HepG2 (cell line): Measurements from ENCODE around the gene KLHDC1. TPM values are rescaled to one million over a fixed set of nuclear protein-coding genes. Genes with fewer than 3 reads are reported as not detected.

Source experiments
- BCL3 ChIP-seq: sonication (generic); formaldehyde crosslinking; IDR thresholded peaks from 2 replicates; pipeline ENCODE4 v1.5.1; 2020; ENCODE audit warnings: mild to moderate bottlenecking, missing genetic modification reagents, moderate library complexity
- CCDC6 ChIP-seq: sonication (generic); formaldehyde crosslinking; IDR thresholded peaks from 2 replicates; pipeline ENCODE4 v1.8.1; 2022; ENCODE audit warnings: mild to moderate bottlenecking, missing genetic modification reagents, moderate library complexity
- HNRNPH1 ChIP-seq: fragments of 200-400 bp; formaldehyde crosslinking; optimal IDR thresholded peaks from 2 replicates; pipeline ENCODE3; 2017; ENCODE audit warnings: mild to moderate bottlenecking, low read depth, low read length
- NFIB ChIP-seq: sonication (generic); formaldehyde crosslinking; IDR thresholded peaks from 2 replicates; pipeline ENCODE4 v1.9.0; 2021; ENCODE audit warnings: missing genetic modification reagents, mild to moderate bottlenecking, borderline replicate concordance
- PRDM4 ChIP-seq: sonication (generic); formaldehyde crosslinking; IDR thresholded peaks from 2 replicates; pipeline ENCODE4 v1.9.0; 2021; ENCODE audit warnings: missing genetic modification reagents, borderline replicate concordance
- YY1 ChIP-seq: IDR thresholded peaks from 2 replicates; pipeline ENCODE4 v1.6.1; 2011; ENCODE audit warnings: low read length, low read depth, moderate library complexity, mild to moderate bottlenecking; ENCODE audit not compliant: insufficient read depth, insufficient replicate concordance
- ZFP36L2 ChIP-seq: sonication (generic); formaldehyde crosslinking; IDR thresholded peaks from 2 replicates; pipeline ENCODE4 v1.4.0; 2020; ENCODE audit warnings: missing genetic modification reagents
- ZNF232 ChIP-seq: sonication (generic); formaldehyde crosslinking; IDR thresholded peaks from 2 replicates; pipeline ENCODE4 v1.4.0; 2020; ENCODE audit warnings: missing genetic modification reagents, borderline replicate concordance
- ZNF263 ChIP-seq: sonication (generic); formaldehyde crosslinking; IDR thresholded peaks from 2 replicates; pipeline ENCODE4 v1.4.0; 2020; ENCODE audit warnings: missing genetic modification reagents
- ZNF296 ChIP-seq: sonication (generic); formaldehyde crosslinking; conservative IDR thresholded peaks from 2 replicates; pipeline ENCODE4 v1.5.0; 2020; ENCODE audit warnings: mild to moderate bottlenecking, missing genetic modification reagents
- ZNF337 ChIP-seq: sonication (generic); formaldehyde crosslinking; IDR thresholded peaks from 2 replicates; pipeline ENCODE4 v1.5.1; 2020; ENCODE audit warnings: missing genetic modification reagents, low read depth, mild to moderate bottlenecking, borderline replicate concordance
- ZNF550 ChIP-seq: sonication (generic); formaldehyde crosslinking; IDR thresholded peaks from 2 replicates; pipeline ENCODE4 v1.4.0; 2020; ENCODE audit warnings: mild to moderate bottlenecking, missing genetic modification reagents, borderline replicate concordance
- ZNF670 ChIP-seq: sonication (generic); formaldehyde crosslinking; IDR thresholded peaks from 2 replicates; pipeline ENCODE4 v1.8.0; 2022; ENCODE audit warnings: mild to moderate bottlenecking, missing genetic modification reagents, borderline replicate concordance
- ZNF776 ChIP-seq: sonication (generic); formaldehyde crosslinking; IDR thresholded peaks from 2 replicates; pipeline ENCODE4 v1.4.0; 2020; ENCODE audit warnings: mild to moderate bottlenecking, missing genetic modification reagents
- ZSCAN25 ChIP-seq: sonication (generic); formaldehyde crosslinking; IDR thresholded peaks from 2 replicates; pipeline ENCODE4 v1.8.0; 2022; ENCODE audit warnings: mild to moderate bottlenecking, missing genetic modification reagents
- polyA plus RNA-seq, 8 experiments: library from polyadenylated mRNA; depleted of rRNA in 3 of 8; stranded (reverse) in 7 of 8; unstranded in 1 of 8; fragments of >200 nt; fragmentation: Illumina TruSeq in 4 of 8; extraction: Trizol in 4 of 8; gene quantifications; 2 replicates each; pipeline versions ENCODE4 v1.2.1 to v1.2.3, GENCODE V29; 2011 to 2016; ENCODE audit warnings: low read depth in 4 of 8, missing spikeins in 1 of 8, mixed read lengths in 1 of 8; ENCODE audit not compliant: insufficient read depth in 1 of 8
- total RNA-seq, 5 experiments: library from RNA; depleted of rRNA; stranded (reverse); fragments of >200 nt; fragmentation: Illumina TruSeq; extraction: Trizol; gene quantifications; 2 replicates each; pipeline ENCODE4 v1.2.3, GENCODE V29; 2016; ENCODE audit warnings: low read depth in 1 of 5
- TF ChIP-seq, protein P1 (sequence below): fragments of 450-650 bp; IDR thresholded peaks from 2 replicates; pipeline ENCODE4 v1.6.1; 2017; ENCODE audit warnings: mild to moderate bottlenecking
- TF ChIP-seq, protein P2 (sequence below): sonication (generic); formaldehyde crosslinking; IDR thresholded peaks from 2 replicates; pipeline ENCODE4 v1.4.0; 2020; ENCODE audit warnings: mild to moderate bottlenecking, low read depth, missing genetic modification reagents
- TF ChIP-seq, protein P3 (sequence below): sonication (generic); formaldehyde crosslinking; IDR thresholded peaks from 2 replicates; pipeline ENCODE4 v1.8.0; 2022; ENCODE audit warnings: low read depth, missing genetic modification reagents

The KLHDC1 gene
- total and polyA plus RNA-seq, 2 of the 13 experiments (the other 11 are each of a cell fraction or from before 2014, with no cell fraction given) = 0.11 TPM; not detected in 1

DNA sequence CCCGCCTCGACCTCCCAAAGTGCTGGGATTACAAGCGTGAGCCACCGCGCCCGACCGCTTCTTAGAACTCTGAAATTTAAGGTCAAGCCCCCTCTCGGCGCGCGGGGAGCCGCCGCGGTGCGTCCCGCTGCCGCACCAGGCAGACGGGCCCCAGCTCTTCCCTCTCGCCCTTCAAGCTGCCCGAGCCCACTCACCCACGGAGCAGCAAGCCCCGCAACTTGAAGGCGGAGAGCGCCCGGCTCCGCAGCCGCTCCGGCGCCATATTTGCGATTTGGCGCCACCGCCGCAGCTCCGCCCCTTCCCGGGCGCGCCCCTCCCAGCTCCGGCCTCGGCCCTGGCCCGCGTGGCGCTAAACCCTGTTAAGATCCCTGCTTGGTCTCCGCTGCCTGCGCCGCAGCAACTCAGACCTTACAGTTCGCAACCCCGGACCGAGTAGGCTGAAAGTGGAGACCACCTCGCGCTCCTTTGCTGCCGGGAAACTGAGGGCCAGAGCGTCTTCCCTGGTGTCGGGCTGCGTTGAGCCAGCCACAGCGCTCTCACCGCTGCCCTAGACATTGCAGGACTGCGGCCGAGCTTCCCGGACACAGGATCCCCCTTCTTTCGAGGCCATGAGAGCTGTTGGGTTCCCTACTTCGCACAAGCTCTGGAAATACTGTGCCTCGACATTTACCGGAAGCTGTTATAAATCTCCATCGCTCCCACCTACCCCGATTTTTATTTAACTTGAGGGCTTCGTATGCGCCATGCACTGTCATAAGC is 4.8 kb upstream of the KLHDC1 start, which contains the start of gene POLE2 (continued):
- TF ChIP-seq, protein P1, sequence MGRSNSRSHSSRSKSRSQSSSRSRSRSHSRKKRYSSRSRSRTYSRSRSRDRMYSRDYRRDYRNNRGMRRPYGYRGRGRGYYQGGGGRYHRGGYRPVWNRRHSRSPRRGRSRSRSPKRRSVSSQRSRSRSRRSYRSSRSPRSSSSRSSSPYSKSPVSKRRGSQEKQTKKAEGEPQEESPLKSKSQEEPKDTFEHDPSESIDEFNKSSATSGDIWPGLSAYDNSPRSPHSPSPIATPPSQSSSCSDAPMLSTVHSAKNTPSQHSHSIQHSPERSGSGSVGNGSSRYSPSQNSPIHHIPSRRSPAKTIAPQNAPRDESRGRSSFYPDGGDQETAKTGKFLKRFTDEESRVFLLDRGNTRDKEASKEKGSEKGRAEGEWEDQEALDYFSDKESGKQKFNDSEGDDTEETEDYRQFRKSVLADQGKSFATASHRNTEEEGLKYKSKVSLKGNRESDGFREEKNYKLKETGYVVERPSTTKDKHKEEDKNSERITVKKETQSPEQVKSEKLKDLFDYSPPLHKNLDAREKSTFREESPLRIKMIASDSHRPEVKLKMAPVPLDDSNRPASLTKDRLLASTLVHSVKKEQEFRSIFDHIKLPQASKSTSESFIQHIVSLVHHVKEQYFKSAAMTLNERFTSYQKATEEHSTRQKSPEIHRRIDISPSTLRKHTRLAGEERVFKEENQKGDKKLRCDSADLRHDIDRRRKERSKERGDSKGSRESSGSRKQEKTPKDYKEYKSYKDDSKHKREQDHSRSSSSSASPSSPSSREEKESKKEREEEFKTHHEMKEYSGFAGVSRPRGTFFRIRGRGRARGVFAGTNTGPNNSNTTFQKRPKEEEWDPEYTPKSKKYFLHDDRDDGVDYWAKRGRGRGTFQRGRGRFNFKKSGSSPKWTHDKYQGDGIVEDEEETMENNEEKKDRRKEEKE = no peak
- TF ChIP-seq ZNF263 (CRISPR knock-in tag) (peak; percentile 62; the same call in 1 of the 2 replicates), ZNF296 (no peak), ZNF232 (CRISPR knock-in tag) (peak; percentile 79; the same call in 1 of the 2 replicates), ZNF550 (CRISPR knock-in tag) (no peak), CCDC6 (CRISPR knock-in tag) (peak; percentile 86), ZSCAN25 (CRISPR knock-in tag) (peak; percentile 67; the same call in 1 of the 2 replicates), NFIB (CRISPR knock-in tag) (no peak), BCL3 (CRISPR knock-in tag) (peak; percentile 92), HNRNPH1 (no peak), ZNF670 (CRISPR knock-in tag) (peak; percentile 89), ZNF776 (CRISPR knock-in tag) (peak; percentile 41; the same call in 1 of the 2 replicates), YY1 (peak; percentile 94), ZNF337 (CRISPR knock-in tag) (no peak; the same call in 1 of the 2 replicates), ZFP36L2 (CRISPR knock-in tag) (no peak), PRDM4 (CRISPR knock-in tag) (no peak)
- TF ChIP-seq, protein P2, sequence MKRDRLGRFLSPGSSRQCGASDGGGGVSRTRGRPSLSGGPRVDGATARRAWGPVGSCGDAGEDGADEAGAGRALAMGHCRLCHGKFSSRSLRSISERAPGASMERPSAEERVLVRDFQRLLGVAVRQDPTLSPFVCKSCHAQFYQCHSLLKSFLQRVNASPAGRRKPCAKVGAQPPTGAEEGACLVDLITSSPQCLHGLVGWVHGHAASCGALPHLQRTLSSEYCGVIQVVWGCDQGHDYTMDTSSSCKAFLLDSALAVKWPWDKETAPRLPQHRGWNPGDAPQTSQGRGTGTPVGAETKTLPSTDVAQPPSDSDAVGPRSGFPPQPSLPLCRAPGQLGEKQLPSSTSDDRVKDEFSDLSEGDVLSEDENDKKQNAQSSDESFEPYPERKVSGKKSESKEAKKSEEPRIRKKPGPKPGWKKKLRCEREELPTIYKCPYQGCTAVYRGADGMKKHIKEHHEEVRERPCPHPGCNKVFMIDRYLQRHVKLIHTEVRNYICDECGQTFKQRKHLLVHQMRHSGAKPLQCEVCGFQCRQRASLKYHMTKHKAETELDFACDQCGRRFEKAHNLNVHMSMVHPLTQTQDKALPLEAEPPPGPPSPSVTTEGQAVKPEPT (CRISPR knock-in tag) = 0 out of 2 replicates have a peak, but pooled peaks have one; percentile 35
- TF ChIP-seq, protein P3, sequence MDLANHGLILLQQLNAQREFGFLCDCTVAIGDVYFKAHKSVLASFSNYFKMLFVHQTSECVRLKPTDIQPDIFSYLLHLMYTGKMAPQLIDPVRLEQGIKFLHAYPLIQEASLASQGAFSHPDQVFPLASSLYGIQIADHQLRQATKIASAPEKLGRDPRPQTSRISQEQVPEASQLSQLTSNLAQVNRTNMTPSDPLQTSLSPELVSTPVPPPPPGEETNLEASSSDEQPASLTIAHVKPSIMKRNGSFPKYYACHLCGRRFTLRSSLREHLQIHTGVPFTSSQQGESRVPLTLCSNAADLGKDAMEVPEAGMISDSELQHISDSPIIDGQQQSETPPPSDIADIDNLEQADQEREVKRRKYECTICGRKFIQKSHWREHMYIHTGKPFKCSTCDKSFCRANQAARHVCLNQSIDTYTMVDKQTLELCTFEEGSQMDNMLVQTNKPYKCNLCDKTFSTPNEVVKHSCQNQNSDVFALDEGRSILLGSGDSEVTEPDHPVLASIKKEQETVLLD (CRISPR knock-in tag) = 0 out of 2 replicates have a peak, but pooled peaks have one; percentile 12
